ENCODE measurements around the gene TOM1L2. TPM values are rescaled to one million over a fixed set of nuclear protein-coding genes. Genes with fewer than 3 reads are reported as not detected.

The TOM1L2 gene
- total and polyA plus RNA-seq, 12 donors: 29.6 to 437 (median 67.7) TPM

DNA sequence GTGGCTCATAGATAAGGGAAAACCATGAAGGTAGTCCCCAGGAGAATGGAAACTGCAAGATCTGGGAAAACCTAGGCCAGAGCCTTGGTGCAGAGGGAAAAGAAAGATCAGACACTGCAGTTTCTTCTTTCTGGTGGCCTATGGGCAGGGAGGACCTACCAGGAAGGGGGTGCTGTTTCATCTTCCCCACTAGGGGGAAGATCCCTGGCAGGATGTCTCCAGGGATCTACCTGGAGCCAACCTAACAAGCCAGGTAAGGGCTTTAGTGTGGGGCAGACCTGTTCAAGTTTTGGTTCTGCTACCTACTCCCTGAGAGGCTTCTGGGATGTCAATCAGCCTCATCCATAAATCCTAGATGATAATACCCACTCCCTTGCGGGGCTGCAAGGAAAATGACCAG is 21.4 kb downstream of the TOM1L2 start:
- 91 to 100% (median 98%) methylated on average over 1 of the region's 1 CpG for WGBS, 4 donors
- Histone ChIP-seq H3K27ac (peak overlapping the region in 2 of 5 donors; percentile 12 to 60), H3K27me3 (no peaks in the 10 kb centered on the region), H3K4me3 (no peak overlapping the region), H3K36me3 (replicated peaks in 1 of 2) (no peaks in the 10 kb centered on the region), H3K4me1 (replicated peaks in 1 of 2) (peaks cover 0 to 20% of the 10 kb centered on the region in 2 donors), H3K9me3 (replicated peaks in 1 of 3) (no peaks in the 10 kb centered on the region)
- intact Hi-C loops (cut with DNase I): no loop called here
- DNase-seq: no peak
- no peak for TF ChIP-seq POLR2A (IDR thresholded peaks at IDR 0.05)
- TF ChIP-seq, protein P1, sequence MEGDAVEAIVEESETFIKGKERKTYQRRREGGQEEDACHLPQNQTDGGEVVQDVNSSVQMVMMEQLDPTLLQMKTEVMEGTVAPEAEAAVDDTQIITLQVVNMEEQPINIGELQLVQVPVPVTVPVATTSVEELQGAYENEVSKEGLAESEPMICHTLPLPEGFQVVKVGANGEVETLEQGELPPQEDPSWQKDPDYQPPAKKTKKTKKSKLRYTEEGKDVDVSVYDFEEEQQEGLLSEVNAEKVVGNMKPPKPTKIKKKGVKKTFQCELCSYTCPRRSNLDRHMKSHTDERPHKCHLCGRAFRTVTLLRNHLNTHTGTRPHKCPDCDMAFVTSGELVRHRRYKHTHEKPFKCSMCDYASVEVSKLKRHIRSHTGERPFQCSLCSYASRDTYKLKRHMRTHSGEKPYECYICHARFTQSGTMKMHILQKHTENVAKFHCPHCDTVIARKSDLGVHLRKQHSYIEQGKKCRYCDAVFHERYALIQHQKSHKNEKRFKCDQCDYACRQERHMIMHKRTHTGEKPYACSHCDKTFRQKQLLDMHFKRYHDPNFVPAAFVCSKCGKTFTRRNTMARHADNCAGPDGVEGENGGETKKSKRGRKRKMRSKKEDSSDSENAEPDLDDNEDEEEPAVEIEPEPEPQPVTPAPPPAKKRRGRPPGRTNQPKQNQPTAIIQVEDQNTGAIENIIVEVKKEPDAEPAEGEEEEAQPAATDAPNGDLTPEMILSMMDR (IDR thresholded peaks at IDR 0.05): peak in 1 of 6 experiments; percentile 8

DNA sequence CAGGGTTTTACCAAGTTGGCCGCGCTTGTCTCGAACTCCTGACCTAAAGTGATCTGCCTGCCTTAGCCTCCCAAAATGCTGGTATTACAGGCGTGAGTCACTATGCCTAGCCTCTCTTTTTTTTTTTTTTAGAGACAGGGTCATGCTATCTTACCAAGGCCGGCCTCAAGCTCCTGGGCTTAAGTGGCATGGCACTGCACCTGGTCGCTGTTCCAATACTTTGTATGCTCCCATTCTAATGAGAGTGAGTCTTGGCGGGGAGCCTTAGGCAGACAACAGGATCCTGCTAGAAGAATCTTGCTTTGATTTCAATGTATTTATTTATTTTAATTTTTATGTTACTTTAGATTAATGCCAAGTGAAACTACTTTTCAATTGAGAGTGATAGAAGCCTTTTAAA is 21.9 kb downstream of the TOM1L2 start:
- 65 to 79% (median 74%) methylated on average over 7 of the region's 7 CpGs for WGBS, 4 donors
- peaks cover 0 to 23% of the 10 kb centered on the region in 2 donors for H3K4me1 ChIP-seq (replicated peaks in 1 of 2)
- TF ChIP-seq POLR2A (IDR thresholded peaks at IDR 0.05): no peak
- TF ChIP-seq, protein P1 (IDR thresholded peaks at IDR 0.05): no peak
- intact Hi-C loops (cut with DNase I): no loop called here
- H3K4me3 ChIP-seq: no peak overlapping the region
- no peaks in the 10 kb centered on the region for H3K27me3 ChIP-seq
- no peaks in the 10 kb centered on the region for H3K9me3 ChIP-seq (replicated peaks in 1 of 3)
- DNase-seq: peak in 3 of 7 donors; percentile 38 to 53 (median 44)
- peak overlapping the region in 2 of 5 donors; percentile 29 to 60 for H3K27ac ChIP-seq
- no peaks in the 10 kb centered on the region for H3K36me3 ChIP-seq (replicated peaks in 1 of 2)

DNA sequence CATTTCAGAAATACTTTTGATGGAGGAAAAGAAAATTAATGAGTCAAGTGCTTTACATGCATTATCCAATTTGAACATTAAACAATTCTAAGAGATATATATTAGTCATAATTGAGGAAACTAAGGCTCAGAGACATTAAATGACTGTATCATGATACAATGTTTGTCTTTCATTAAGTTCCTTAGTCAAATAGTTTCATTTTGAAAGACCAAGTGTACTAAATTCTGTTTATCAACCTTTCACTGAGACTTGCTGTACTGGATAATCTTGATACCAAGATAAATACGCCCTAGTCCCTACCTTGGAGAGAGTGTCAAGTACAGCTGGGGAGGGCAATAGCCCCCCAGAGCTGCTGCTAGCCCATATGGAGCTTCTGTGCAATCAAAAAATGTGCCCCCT is 24.2 kb downstream of the TOM1L2 start:
- peaks cover 11 to 36% of the 10 kb centered on the region in 2 donors for H3K4me1 ChIP-seq (replicated peaks in 1 of 2)
- no peak for TF ChIP-seq POLR2A (IDR thresholded peaks at IDR 0.05)
- TF ChIP-seq, protein P1 (IDR thresholded peaks at IDR 0.05): no peak
- 87 to 100% (median 100%) methylated on average over 1 of the region's 1 CpG for WGBS, 4 donors
- no peaks in the 10 kb centered on the region for H3K27me3 ChIP-seq
- intact Hi-C loops (cut with DNase I): no loop called here
- H3K36me3 ChIP-seq (replicated peaks in 1 of 2): no peaks in the 10 kb centered on the region
- DNase-seq: no peak
- H3K9me3 ChIP-seq (replicated peaks in 1 of 3): no peaks in the 10 kb centered on the region
- no peak overlapping the region for H3K4me3 ChIP-seq
- no peak overlapping the region for H3K27ac ChIP-seq

DNA sequence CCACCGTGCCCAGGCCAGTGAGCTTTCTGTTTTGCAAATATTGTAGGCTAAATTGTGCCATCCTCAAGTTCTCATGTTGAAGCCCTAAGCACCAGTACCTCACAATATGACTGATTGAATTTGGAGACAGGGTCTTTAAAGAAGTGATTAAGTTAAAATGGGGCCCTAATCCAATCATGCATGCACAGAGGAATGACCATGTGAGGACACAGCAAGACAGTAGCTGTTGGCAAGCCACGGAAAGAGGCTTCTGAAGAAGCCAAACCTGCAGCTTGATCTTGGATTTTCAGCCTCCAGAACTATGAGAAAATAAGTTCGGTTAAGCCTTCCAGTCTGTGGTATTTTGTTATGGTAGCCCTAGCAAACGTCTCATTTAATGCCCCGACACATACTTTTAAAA is 24.9 kb downstream of the TOM1L2 start:
- Histone ChIP-seq H3K4me1 (replicated peaks in 1 of 2) (peaks cover 17 to 42% of the 10 kb centered on the region in 2 donors), H3K4me3 (no peak overlapping the region), H3K9me3 (replicated peaks in 1 of 3) (no peaks in the 10 kb centered on the region), H3K36me3 (replicated peaks in 1 of 2) (no peaks in the 10 kb centered on the region), H3K27ac (no peak overlapping the region), H3K27me3 (no peaks in the 10 kb centered on the region)
- 83 to 88% (median 85%) methylated on average over 5 of the region's 5 CpGs for WGBS, 4 donors
- DNase-seq: no peak
- no peak for TF ChIP-seq POLR2A (IDR thresholded peaks at IDR 0.05)
- TF ChIP-seq, protein P1 (IDR thresholded peaks at IDR 0.05): no peak
- intact Hi-C loops (cut with DNase I): no loop called here

All from adrenal gland (tissue), 12 donors.